GM23338 (cell line): ENCODE measurements around the gene GAS6. TPM values are rescaled to one million over a fixed set of nuclear protein-coding genes. Genes with fewer than 3 reads are reported as not detected.

ENCODE experiments used
- ATAC-seq: fragments of 200-7000 bp; cut with Tn5 transposase; 3 replicates; pipeline ENCODE4 v1.9.1; 2020
- DNase-seq: peaks from one replicate; pipeline ENCODE4 v3.0.0-alpha.2; 2015; ENCODE audit warnings: low spot score
- H2AFZ ChIP-seq: fragments of 200-600 bp; sonication (generic); 2 replicates; pipeline ENCODE4 v1.8.0; 2016; ENCODE audit warnings: antibody characterized with exemption, mild to moderate bottlenecking, moderate library complexity
- H3F3A ChIP-seq: fragments of 200-600 bp; sonication (generic); replicated peaks from 2 replicates; pipeline ENCODE4 v1.8.0; 2017; ENCODE audit warnings: antibody characterized with exemption, mixed run types, low read depth
- H3K27ac ChIP-seq: fragments of 200-600 bp; sonication (generic); 2 replicates; pipeline ENCODE4 v1.6.1; 2016; ENCODE audit warnings: low read depth
- H3K27me3 ChIP-seq: fragments of 200-600 bp; sonication (generic); 2 replicates; pipeline ENCODE4 v1.8.0; 2016; ENCODE audit warnings: mild to moderate bottlenecking, mixed run types, moderate library complexity; ENCODE audit not compliant: insufficient read depth
- H3K36me3 ChIP-seq: fragments of 200-600 bp; sonication (generic); 2 replicates; pipeline ENCODE4 v1.8.0; 2016; ENCODE audit warnings: mild to moderate bottlenecking; ENCODE audit not compliant: insufficient read depth
- H3K4me1 ChIP-seq: fragments of 200-600 bp; sonication (generic); 2 replicates; pipeline ENCODE4 v1.8.0; 2016; ENCODE audit warnings: mild to moderate bottlenecking, moderate library complexity; ENCODE audit not compliant: insufficient read depth
- H3K4me2 ChIP-seq: fragments of 200-600 bp; sonication (generic); 2 replicates; pipeline ENCODE4 v1.7.1; 2017; ENCODE audit warnings: mixed run types
- H3K4me3 ChIP-seq: fragments of 200-600 bp; sonication (generic); 2 replicates; pipeline ENCODE4 v1.6.1; 2016; ENCODE audit warnings: mixed run types
- H3K79me2 ChIP-seq: fragments of 200-600 bp; sonication (generic); replicated peaks from 2 replicates; pipeline ENCODE4 v1.8.0; 2017; ENCODE audit warnings: mild to moderate bottlenecking; ENCODE audit not compliant: insufficient read depth
- H3K9me2 ChIP-seq: fragments of 200-600 bp; sonication (generic); 2 replicates; pipeline ENCODE4 v1.8.0; 2017; ENCODE audit not compliant: insufficient read depth
- H4K20me1 ChIP-seq: fragments of 200-600 bp; sonication (generic); replicated peaks from 2 replicates; pipeline ENCODE4 v1.8.0; 2017; ENCODE audit warnings: mild to moderate bottlenecking; ENCODE audit not compliant: insufficient read depth
- H3K27ac Mint-ChIP-seq: 2 replicates; pipeline ENCODE4 v1.8.0; 2020; ENCODE audit warnings: inconsistent platforms, mild to moderate bottlenecking, moderate library complexity, mixed read lengths
- H3K27me3 Mint-ChIP-seq: 3 replicates; pipeline ENCODE4 v1.8.0; 2022; ENCODE audit warnings: low read depth, mild to moderate bottlenecking, moderate library complexity, mixed read lengths, inconsistent platforms; ENCODE audit not compliant: insufficient read depth, poor library complexity
- H3K36me3 Mint-ChIP-seq: 3 replicates; pipeline ENCODE4 v1.8.0; 2021; ENCODE audit warnings: low read depth, mild to moderate bottlenecking, inconsistent platforms, moderate library complexity, mixed read lengths
- H3K4me1 Mint-ChIP-seq: 3 replicates; pipeline ENCODE4 v1.8.0; 2020; ENCODE audit warnings: mild to moderate bottlenecking, inconsistent platforms, mixed read lengths
- H3K4me3 Mint-ChIP-seq: 3 replicates; pipeline ENCODE4 v1.8.0; 2021; ENCODE audit warnings: moderate library complexity, mild to moderate bottlenecking, inconsistent platforms, mixed read lengths
- H3K9me3 Mint-ChIP-seq: 3 replicates; pipeline ENCODE4 v1.8.0; 2020; ENCODE audit warnings: moderate library complexity, mild to moderate bottlenecking, inconsistent platforms, mixed read lengths
- ZNF114 ChIP-seq: fragments of 250-450 bp; sonication (Bioruptor Pico); IDR thresholded peaks from 2 replicates; pipeline ENCODE4 v1.5.0; 2020; ENCODE audit warnings: mild to moderate bottlenecking, moderate library complexity
- ZNF331 ChIP-seq: fragments of 250-450 bp; sonication (Bioruptor Pico); IDR thresholded peaks from 2 replicates; pipeline ENCODE4 v1.5.0; 2020; ENCODE audit warnings: low read depth, mild to moderate bottlenecking, moderate library complexity
- polyA plus RNA-seq: library from polyadenylated mRNA; unstranded; fragments of >200 nt; fragmentation: Nextera tagmentation; extraction: Ambion mirVana; gene quantifications from 2 replicates; pipeline ENCODE4 v1.2.1, GENCODE V29; 2016
- total RNA-seq: library from RNA; depleted of rRNA; stranded (reverse); fragments of >200 nt; shearing (Covaris generic); gene quantifications from 2 replicates; pipeline ENCODE4 v1.2.3, GENCODE V29; 2014
- TF ChIP-seq, protein P1 (sequence below), 2 experiments: fragments of 200-600 bp in 1 of 2; sonication (generic) in 1 of 2; conservative IDR thresholded peaks; 2 replicates each; pipeline versions ENCODE4 v1.5.1 to v1.6.1; 2016 to 2017; ENCODE audit warnings: antibody characterized with exemption in 2 of 2, low read depth in 2 of 2, mild to moderate bottlenecking in 2 of 2, moderate library complexity in 1 of 2
- TF ChIP-seq, protein P2 (sequence below): IDR thresholded peaks from 2 replicates; pipeline ENCODE4 v1.6.1; 2016; ENCODE audit warnings: antibody characterized with exemption
- TF ChIP-seq, protein P3 (sequence below): fragments of 250-450 bp; sonication (Bioruptor Pico); IDR thresholded peaks from 2 replicates; pipeline ENCODE4 v1.5.0; 2020; ENCODE audit warnings: mild to moderate bottlenecking, moderate library complexity

GAS6 gene
- total and polyA plus RNA-seq, 2 experiments from 2014 or later = 7.9 to 21.2 TPM

DNA sequence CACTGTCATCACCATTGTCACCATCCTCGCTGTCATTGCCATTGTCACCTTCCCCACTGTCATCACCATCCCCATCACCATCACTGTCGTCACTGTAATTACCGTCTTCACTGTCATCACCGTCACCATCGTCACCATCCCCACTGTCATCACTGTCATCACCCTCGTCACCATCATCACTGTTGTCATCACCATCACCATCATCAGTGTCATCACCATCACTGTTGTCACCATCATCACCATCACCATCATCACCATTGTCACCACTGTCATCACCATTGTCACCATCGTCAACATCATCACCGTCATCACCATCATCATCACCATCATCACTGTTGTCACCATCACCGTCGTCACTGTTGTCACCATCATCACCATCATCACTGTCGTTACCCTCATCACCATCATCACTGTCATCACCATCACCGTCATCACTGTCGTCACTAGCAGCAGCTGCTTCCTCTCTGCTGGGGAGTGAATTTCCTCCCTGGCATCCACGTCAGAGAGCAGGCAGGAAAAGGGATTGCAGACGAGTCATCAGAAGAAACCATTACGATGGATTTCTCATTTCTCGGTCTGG is 77.5 kb downstream of the GAS6 start:
- H2AFZ ChIP-seq = no peak overlapping the region
- Mint-ChIP-seq H3K36me3 (peaks cover 19% of the 10 kb centered on the region), H3K9me3 (peaks cover 21% of the 10 kb centered on the region), H3K27me3 (peaks cover 13% of the 10 kb centered on the region), H3K27ac (no peak overlapping the region), H3K4me3 (no peak overlapping the region), H3K4me1 (peaks cover 9% of the 10 kb centered on the region; the same call in 2 of the 3 replicates)
- H3K4me3 ChIP-seq = no peak overlapping the region
- H4K20me1 ChIP-seq = no peaks in the 10 kb centered on the region
- H3K79me2 ChIP-seq = no peaks in the 10 kb centered on the region
- no peaks in the 10 kb centered on the region for H3K4me1 ChIP-seq
- H3K9me2 ChIP-seq = no peaks in the 10 kb centered on the region
- TF ChIP-seq ZNF331 (CRISPR knock-in tag) = no peak
- no peak overlapping the region for H3K27ac ChIP-seq
- no peak overlapping the region for H3K4me2 ChIP-seq
- H3K27me3 ChIP-seq = no peaks in the 10 kb centered on the region
- H3K36me3 ChIP-seq = no peaks in the 10 kb centered on the region
- ATAC-seq (no peak), DNase-seq (no peak)
- no peaks in the 10 kb centered on the region for H3F3A ChIP-seq

DNA sequence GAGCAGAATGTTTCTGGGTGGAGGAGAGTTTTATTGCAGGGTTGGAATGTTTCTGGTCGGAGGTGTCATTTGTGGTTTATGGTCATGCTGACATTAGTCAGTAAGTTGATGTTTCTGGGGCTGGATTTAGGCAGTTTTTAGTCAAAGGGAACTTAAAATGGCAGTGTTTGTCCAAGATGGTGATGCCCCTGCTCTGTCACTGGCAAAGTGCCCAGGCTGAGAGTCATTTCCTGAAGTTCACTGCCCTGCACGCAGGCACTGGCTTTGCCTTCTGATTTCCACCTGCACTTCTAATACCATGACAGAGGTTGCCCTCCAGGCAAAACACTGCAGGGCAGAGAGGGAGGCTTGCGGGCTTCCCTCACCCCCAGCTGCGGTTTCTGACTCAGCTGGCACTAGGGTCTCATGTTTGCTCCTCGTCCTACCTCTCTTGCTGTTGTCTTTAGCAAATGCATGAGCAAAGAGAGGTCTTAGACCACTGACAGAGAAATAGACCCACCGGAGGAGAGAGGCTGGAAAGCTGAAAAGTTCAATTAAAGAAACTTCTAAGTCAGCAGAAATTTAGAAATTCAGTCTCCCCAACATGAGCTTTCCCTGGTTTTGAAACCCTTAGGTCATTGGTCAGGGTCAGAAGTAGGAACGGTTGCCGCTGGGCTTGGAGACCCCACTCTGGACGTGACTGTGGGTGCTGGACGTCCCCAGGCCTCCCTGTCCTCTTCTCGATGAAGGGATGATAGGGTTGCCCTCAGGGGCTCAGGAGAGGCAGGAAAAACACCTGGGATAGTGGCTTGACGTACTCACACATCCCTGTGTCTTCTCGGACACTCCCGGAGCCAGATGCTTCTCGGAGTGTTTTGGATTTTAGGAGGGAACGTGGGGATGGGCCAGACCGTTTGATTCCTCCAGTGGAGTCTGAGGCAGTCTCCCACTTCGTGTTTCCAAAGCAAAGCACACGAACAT is 78.5 kb downstream of the GAS6 start:
- no peak overlapping the region for H3K27ac ChIP-seq
- TF ChIP-seq, protein P1, sequence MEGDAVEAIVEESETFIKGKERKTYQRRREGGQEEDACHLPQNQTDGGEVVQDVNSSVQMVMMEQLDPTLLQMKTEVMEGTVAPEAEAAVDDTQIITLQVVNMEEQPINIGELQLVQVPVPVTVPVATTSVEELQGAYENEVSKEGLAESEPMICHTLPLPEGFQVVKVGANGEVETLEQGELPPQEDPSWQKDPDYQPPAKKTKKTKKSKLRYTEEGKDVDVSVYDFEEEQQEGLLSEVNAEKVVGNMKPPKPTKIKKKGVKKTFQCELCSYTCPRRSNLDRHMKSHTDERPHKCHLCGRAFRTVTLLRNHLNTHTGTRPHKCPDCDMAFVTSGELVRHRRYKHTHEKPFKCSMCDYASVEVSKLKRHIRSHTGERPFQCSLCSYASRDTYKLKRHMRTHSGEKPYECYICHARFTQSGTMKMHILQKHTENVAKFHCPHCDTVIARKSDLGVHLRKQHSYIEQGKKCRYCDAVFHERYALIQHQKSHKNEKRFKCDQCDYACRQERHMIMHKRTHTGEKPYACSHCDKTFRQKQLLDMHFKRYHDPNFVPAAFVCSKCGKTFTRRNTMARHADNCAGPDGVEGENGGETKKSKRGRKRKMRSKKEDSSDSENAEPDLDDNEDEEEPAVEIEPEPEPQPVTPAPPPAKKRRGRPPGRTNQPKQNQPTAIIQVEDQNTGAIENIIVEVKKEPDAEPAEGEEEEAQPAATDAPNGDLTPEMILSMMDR (conservative IDR thresholded peaks at IDR 0.05; ENCODE audit: low read depth in 2 of 2) = no peak
- TF ChIP-seq, protein P2, sequence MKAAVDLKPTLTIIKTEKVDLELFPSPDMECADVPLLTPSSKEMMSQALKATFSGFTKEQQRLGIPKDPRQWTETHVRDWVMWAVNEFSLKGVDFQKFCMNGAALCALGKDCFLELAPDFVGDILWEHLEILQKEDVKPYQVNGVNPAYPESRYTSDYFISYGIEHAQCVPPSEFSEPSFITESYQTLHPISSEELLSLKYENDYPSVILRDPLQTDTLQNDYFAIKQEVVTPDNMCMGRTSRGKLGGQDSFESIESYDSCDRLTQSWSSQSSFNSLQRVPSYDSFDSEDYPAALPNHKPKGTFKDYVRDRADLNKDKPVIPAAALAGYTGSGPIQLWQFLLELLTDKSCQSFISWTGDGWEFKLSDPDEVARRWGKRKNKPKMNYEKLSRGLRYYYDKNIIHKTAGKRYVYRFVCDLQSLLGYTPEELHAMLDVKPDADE = no peak
- TF ChIP-seq ZNF114 (no peak), ZNF331 (CRISPR knock-in tag) (no peak)
- TF ChIP-seq, protein P3, sequence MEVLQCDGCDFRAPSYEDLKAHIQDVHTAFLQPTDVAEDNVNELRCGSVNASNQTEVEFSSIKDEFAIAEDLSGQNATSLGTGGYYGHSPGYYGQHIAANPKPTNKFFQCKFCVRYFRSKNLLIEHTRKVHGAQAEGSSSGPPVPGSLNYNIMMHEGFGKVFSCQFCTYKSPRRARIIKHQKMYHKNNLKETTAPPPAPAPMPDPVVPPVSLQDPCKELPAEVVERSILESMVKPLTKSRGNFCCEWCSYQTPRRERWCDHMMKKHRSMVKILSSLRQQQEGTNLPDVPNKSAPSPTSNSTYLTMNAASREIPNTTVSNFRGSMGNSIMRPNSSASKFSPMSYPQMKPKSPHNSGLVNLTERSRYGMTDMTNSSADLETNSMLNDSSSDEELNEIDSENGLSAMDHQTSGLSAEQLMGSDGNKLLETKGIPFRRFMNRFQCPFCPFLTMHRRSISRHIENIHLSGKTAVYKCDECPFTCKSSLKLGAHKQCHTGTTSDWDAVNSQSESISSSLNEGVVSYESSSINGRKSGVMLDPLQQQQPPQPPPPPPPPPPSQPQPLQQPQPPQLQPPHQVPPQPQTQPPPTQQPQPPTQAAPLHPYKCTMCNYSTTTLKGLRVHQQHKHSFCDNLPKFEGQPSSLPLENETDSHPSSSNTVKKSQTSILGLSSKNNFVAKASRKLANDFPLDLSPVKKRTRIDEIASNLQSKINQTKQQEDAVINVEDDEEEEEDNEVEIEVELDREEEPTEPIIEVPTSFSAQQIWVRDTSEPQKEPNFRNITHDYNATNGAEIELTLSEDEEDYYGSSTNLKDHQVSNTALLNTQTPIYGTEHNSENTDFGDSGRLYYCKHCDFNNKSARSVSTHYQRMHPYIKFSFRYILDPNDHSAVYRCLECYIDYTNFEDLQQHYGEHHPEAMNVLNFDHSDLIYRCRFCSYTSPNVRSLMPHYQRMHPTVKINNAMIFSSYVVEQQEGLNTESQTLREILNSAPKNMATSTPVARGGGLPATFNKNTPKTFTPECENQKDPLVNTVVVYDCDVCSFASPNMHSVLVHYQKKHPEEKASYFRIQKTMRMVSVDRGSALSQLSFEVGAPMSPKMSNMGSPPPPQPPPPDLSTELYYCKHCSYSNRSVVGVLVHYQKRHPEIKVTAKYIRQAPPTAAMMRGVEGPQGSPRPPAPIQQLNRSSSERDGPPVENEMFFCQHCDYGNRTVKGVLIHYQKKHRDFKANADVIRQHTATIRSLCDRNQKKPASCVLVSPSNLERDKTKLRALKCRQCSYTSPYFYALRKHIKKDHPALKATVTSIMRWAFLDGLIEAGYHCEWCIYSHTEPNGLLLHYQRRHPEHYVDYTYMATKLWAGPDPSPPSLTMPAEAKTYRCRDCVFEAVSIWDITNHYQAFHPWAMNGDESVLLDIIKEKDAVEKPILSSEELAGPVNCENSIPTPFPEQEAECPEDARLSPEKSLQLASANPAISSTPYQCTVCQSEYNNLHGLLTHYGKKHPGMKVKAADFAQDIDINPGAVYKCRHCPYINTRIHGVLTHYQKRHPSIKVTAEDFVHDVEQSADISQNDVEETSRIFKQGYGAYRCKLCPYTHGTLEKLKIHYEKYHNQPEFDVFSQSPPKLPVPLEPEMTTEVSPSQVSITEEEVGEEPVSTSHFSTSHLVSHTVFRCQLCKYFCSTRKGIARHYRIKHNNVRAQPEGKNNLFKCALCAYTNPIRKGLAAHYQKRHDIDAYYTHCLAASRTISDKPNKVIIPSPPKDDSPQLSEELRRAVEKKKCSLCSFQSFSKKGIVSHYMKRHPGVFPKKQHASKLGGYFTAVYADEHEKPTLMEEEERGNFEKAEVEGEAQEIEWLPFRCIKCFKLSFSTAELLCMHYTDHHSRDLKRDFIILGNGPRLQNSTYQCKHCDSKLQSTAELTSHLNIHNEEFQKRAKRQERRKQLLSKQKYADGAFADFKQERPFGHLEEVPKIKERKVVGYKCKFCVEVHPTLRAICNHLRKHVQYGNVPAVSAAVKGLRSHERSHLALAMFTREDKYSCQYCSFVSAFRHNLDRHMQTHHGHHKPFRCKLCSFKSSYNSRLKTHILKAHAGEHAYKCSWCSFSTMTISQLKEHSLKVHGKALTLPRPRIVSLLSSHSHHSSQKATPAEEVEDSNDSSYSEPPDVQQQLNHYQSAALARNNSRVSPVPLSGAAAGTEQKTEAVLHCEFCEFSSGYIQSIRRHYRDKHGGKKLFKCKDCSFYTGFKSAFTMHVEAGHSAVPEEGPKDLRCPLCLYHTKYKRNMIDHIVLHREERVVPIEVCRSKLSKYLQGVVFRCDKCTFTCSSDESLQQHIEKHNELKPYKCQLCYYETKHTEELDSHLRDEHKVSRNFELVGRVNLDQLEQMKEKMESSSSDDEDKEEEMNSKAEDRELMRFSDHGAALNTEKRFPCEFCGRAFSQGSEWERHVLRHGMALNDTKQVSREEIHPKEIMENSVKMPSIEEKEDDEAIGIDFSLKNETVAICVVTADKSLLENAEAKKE (CRISPR knock-in tag) = no peak
- no peak overlapping the region for H3K4me3 ChIP-seq
- H3K36me3 ChIP-seq = no peaks in the 10 kb centered on the region
- H3K9me2 ChIP-seq = no peaks in the 10 kb centered on the region
- ATAC-seq (no peak), DNase-seq (no peak)
- no peak overlapping the region for H2AFZ ChIP-seq
- peaks cover 9% of the 10 kb centered on the region; the same call in 2 of the 3 replicates for H3K4me1 Mint-ChIP-seq
- no peaks in the 10 kb centered on the region for H4K20me1 ChIP-seq
- H3K4me2 ChIP-seq = no peak overlapping the region
- no peaks in the 10 kb centered on the region for H3K4me1 ChIP-seq
- no peaks in the 10 kb centered on the region for H3K79me2 ChIP-seq
- no peak overlapping the region for H3K27ac Mint-ChIP-seq
- peaks cover 19% of the 10 kb centered on the region for H3K36me3 Mint-ChIP-seq
- H3K27me3 ChIP-seq = no peaks in the 10 kb centered on the region
- H3F3A ChIP-seq = no peaks in the 10 kb centered on the region
- H3K9me3 Mint-ChIP-seq = peaks cover 21% of the 10 kb centered on the region
- peaks cover 13% of the 10 kb centered on the region for H3K27me3 Mint-ChIP-seq
- no peak overlapping the region for H3K4me3 Mint-ChIP-seq
